ENCODE results near the gene PCED1A.

DNA sequence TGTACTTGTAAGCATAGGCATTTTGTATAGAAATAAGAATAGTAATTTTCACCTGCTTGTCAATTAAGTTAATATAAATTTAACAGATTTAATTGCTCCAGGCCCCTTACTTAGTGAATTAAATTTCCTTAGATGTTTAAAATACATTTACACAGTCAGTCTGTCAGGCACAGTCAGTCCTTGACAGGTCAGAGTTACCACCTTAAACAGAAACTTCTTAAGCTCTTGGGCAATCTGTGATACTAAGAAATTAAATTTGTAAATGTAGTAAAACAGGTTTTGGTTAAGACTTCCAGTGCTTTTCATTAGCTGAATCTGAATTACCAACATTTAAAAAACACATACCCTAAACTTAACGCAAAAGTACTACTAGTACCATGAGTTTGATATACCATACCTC lies 48.8 kb upstream of the PCED1A start:
- TF ChIP-seq, protein P1, sequence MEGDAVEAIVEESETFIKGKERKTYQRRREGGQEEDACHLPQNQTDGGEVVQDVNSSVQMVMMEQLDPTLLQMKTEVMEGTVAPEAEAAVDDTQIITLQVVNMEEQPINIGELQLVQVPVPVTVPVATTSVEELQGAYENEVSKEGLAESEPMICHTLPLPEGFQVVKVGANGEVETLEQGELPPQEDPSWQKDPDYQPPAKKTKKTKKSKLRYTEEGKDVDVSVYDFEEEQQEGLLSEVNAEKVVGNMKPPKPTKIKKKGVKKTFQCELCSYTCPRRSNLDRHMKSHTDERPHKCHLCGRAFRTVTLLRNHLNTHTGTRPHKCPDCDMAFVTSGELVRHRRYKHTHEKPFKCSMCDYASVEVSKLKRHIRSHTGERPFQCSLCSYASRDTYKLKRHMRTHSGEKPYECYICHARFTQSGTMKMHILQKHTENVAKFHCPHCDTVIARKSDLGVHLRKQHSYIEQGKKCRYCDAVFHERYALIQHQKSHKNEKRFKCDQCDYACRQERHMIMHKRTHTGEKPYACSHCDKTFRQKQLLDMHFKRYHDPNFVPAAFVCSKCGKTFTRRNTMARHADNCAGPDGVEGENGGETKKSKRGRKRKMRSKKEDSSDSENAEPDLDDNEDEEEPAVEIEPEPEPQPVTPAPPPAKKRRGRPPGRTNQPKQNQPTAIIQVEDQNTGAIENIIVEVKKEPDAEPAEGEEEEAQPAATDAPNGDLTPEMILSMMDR (IDR thresholded peaks at IDR 0.05): no peak
- TF ChIP-seq EP300 (IDR thresholded peaks at IDR 0.05): no peak
- TF ChIP-seq POLR2A (IDR thresholded peaks at IDR 0.05): no peak

Measured in stomach (tissue), 4 donors.